HepG2 (cell line): ENCODE results near the gene MYO18A. TPM values are rescaled to one million over a fixed set of nuclear protein-coding genes. Genes with fewer than 3 reads are reported as not detected.

ENCODE experiments used
- ARID4A ChIP-seq: sonication (generic); formaldehyde crosslinking; IDR thresholded peaks from 2 replicates; pipeline ENCODE4 v1.5.0; 2020; ENCODE audit warnings: mild to moderate bottlenecking, missing genetic modification reagents, borderline replicate concordance
- EEA1 ChIP-seq: sonication (generic); formaldehyde crosslinking; IDR thresholded peaks from 2 replicates; pipeline ENCODE4 v1.5.1; 2020; ENCODE audit warnings: mild to moderate bottlenecking, missing genetic modification reagents, borderline replicate concordance
- FOXA1 ChIP-seq, 2 experiments: fragments of 450-650 bp in 1 of 2; sonication (generic) in 1 of 2; formaldehyde crosslinking in 1 of 2; IDR thresholded peaks; 2 replicates each; pipeline versions ENCODE4 v1.4.0 to v1.6.1; 2016 to 2020; ENCODE audit warnings: missing genetic modification reagents in 1 of 2
- FOXA3 ChIP-seq: IDR thresholded peaks from 2 replicates; pipeline ENCODE4 v1.6.1; 2016; ENCODE audit warnings: missing genetic modification reagents, missing compliant biosample characterization
- HDAC1 ChIP-seq: sonication (generic); formaldehyde crosslinking; IDR thresholded peaks from 2 replicates; pipeline ENCODE4 v1.5.1; 2020; ENCODE audit warnings: mild to moderate bottlenecking, missing genetic modification reagents
- HMG20A ChIP-seq: IDR thresholded peaks from 2 replicates; pipeline ENCODE4 v1.6.1; 2016; ENCODE audit warnings: borderline replicate concordance
- JUNB ChIP-seq: sonication (generic); formaldehyde crosslinking; IDR thresholded peaks from 2 replicates; pipeline ENCODE4 v1.8.0; 2022; ENCODE audit warnings: missing genetic modification reagents, mild to moderate bottlenecking, borderline replicate concordance
- KLF12 ChIP-seq: sonication (generic); formaldehyde crosslinking; IDR thresholded peaks from 2 replicates; pipeline ENCODE4 v1.4.0; 2020; ENCODE audit warnings: missing genetic modification reagents, borderline replicate concordance
- KLF16 ChIP-seq, 2 experiments: sonication (generic) in 1 of 2; formaldehyde crosslinking in 1 of 2; IDR thresholded peaks; 2 replicates each; pipeline versions ENCODE4 v1.6.1 to v1.8.0; 2016 to 2023; ENCODE audit warnings: missing genetic modification reagents in 2 of 2, missing compliant biosample characterization in 1 of 2
- MEF2D ChIP-seq: sonication (generic); formaldehyde crosslinking; IDR thresholded peaks from 2 replicates; pipeline ENCODE4 v1.5.1; 2020; ENCODE audit warnings: mild to moderate bottlenecking, missing genetic modification reagents
- MXI1 ChIP-seq: IDR thresholded peaks from 3 replicates; pipeline ENCODE4 v1.6.1; 2012; ENCODE audit warnings: low read depth, low read length, inconsistent platforms, borderline replicate concordance
- NFYB ChIP-seq: sonication (generic); formaldehyde crosslinking; IDR thresholded peaks from 2 replicates; pipeline ENCODE4 v1.4.0; 2020; ENCODE audit warnings: missing genetic modification reagents
- PCBP1 ChIP-seq: fragments of 200-400 bp; formaldehyde crosslinking; IDR thresholded peaks from 2 replicates; pipeline ENCODE4 v1.6.1; 2017; ENCODE audit warnings: mild to moderate bottlenecking, low read depth, low read length, borderline replicate concordance
- RARA ChIP-seq: IDR thresholded peaks from 2 replicates; pipeline ENCODE4 v1.6.1; 2016; ENCODE audit warnings: missing genetic modification reagents, missing compliant biosample characterization
- SOX6 ChIP-seq, 2 experiments: fragments of 450-650 bp in 1 of 2; sonication (generic) in 1 of 2; formaldehyde crosslinking in 1 of 2; IDR thresholded peaks; 2 replicates each; pipeline versions ENCODE4 v1.4.0 to v1.6.1; 2017 to 2020; ENCODE audit warnings: antibody characterized with exemption in 1 of 2, mild to moderate bottlenecking in 1 of 2, missing genetic modification reagents in 1 of 2
- SP140L ChIP-seq: sonication (generic); formaldehyde crosslinking; IDR thresholded peaks from 2 replicates; pipeline ENCODE4 v1.4.0; 2020; ENCODE audit warnings: missing genetic modification reagents, borderline replicate concordance
- SP5 ChIP-seq: IDR thresholded peaks from 2 replicates; pipeline ENCODE4 v1.6.1; 2016; ENCODE audit warnings: low read depth, borderline replicate concordance
- TCF7 ChIP-seq: sonication (generic); IDR thresholded peaks from 2 replicates; pipeline ENCODE4 v1.6.1; 2016; ENCODE audit warnings: antibody characterized with exemption, low read depth
- ZHX1 ChIP-seq: sonication (generic); formaldehyde crosslinking; IDR thresholded peaks from 2 replicates; pipeline ENCODE4 v1.8.1; 2022; ENCODE audit warnings: low read depth, mild to moderate bottlenecking, missing genetic modification reagents
- ZNF580 ChIP-seq: IDR thresholded peaks from 2 replicates; pipeline ENCODE4 v1.6.1; 2016; ENCODE audit warnings: low read depth, borderline replicate concordance
- ZNF790 ChIP-seq: sonication (generic); formaldehyde crosslinking; IDR thresholded peaks from 2 replicates; pipeline ENCODE4 v1.8.0; 2022; ENCODE audit warnings: missing genetic modification reagents, mild to moderate bottlenecking, borderline replicate concordance
- ZNF83 ChIP-seq: sonication (generic); formaldehyde crosslinking; IDR thresholded peaks from 2 replicates; pipeline ENCODE4 v1.4.0; 2020; ENCODE audit warnings: missing genetic modification reagents, mild to moderate bottlenecking, borderline replicate concordance
- polyA plus RNA-seq, 8 experiments: library from polyadenylated mRNA; depleted of rRNA in 3 of 8; stranded (reverse) in 7 of 8; unstranded in 1 of 8; fragments of >200 nt; fragmentation: Illumina TruSeq in 4 of 8; extraction: Trizol in 4 of 8; gene quantifications; 2 replicates each; pipeline versions ENCODE4 v1.2.1 to v1.2.3, GENCODE V29; 2011 to 2016; ENCODE audit warnings: low read depth in 4 of 8, missing spikeins in 1 of 8, mixed read lengths in 1 of 8; ENCODE audit not compliant: insufficient read depth in 1 of 8
- total RNA-seq, 5 experiments: library from RNA; depleted of rRNA; stranded (reverse); fragments of >200 nt; fragmentation: Illumina TruSeq; extraction: Trizol; gene quantifications; 2 replicates each; pipeline ENCODE4 v1.2.3, GENCODE V29; 2016; ENCODE audit warnings: low read depth in 1 of 5

The MYO18A gene
- total and polyA plus RNA-seq, 2 of the 13 experiments (the other 11 are each of a cell fraction or from before 2014, with no cell fraction given) = 16.8 to 24.8 TPM

- TF ChIP-seq KLF16 (CRISPR knock-in tag; IDR thresholded peaks at IDR 0.05) (peak in 1 of 2 experiments; percentile 65; a peak in 1 of 4 replicates), SP140L (CRISPR knock-in tag) (peak; percentile 25; the same call in 1 of the 2 replicates), RARA (peak; percentile 61), TCF7 (no peak), SP5 (CRISPR knock-in tag) (no peak; the same call in 1 of the 2 replicates), MXI1 (no peak; the same call in 2 of the 3 replicates), PCBP1 (no peak), EEA1 (CRISPR knock-in tag) (no peak), HMG20A (CRISPR knock-in tag) (no peak), ARID4A (CRISPR knock-in tag) (peak; percentile 61; the same call in 1 of the 2 replicates), ZNF790 (no peak), SOX6 (IDR thresholded peaks at IDR 0.05) (no peak), SOX6 (CRISPR knock-in tag; IDR thresholded peaks at IDR 0.05) (peak; percentile 96), KLF12 (CRISPR knock-in tag) (no peak), FOXA1 (IDR thresholded peaks at IDR 0.05) (no peak), FOXA1 (CRISPR knock-in tag; IDR thresholded peaks at IDR 0.05) (no peak), ZHX1 (CRISPR knock-in tag) (peak; percentile 80), ZNF83 (CRISPR knock-in tag) (peak; percentile 91), FOXA3 (CRISPR knock-in tag) (peak; percentile 52; the same call in 1 of the 2 replicates), HDAC1 (CRISPR knock-in tag) (peak; percentile 70), ZNF580 (peak; percentile 92; the same call in 1 of the 2 replicates), JUNB (CRISPR knock-in tag) (no peak), NFYB (no peak), MEF2D (peak; percentile 70; the same call in 1 of the 2 replicates)
Observed at GRCh38 chr17:29042679-29043538, 137.3 kb downstream of the MYO18A start, which contains the start of gene PIPOX (continued).
